Neural progenitor cell (in vitro differentiated cells): ENCODE data around the gene SLC16A13.

Source experiments
- EZH2 ChIP-seq: fragments of 200-600 bp; sonication (generic); IDR thresholded peaks from 2 replicates; pipeline ENCODE4 v1.6.1; 2017; ENCODE audit warnings: antibody characterized with exemption, mild to moderate bottlenecking, moderate library complexity
- TF ChIP-seq, protein P1 (sequence below): fragments of 200-600 bp; sonication (generic); IDR thresholded peaks from 2 replicates; pipeline ENCODE4 v1.5.1; 2017; ENCODE audit warnings: antibody characterized with exemption, mild to moderate bottlenecking

- TF ChIP-seq EZH2 = peak; percentile 30
- TF ChIP-seq, protein P1, sequence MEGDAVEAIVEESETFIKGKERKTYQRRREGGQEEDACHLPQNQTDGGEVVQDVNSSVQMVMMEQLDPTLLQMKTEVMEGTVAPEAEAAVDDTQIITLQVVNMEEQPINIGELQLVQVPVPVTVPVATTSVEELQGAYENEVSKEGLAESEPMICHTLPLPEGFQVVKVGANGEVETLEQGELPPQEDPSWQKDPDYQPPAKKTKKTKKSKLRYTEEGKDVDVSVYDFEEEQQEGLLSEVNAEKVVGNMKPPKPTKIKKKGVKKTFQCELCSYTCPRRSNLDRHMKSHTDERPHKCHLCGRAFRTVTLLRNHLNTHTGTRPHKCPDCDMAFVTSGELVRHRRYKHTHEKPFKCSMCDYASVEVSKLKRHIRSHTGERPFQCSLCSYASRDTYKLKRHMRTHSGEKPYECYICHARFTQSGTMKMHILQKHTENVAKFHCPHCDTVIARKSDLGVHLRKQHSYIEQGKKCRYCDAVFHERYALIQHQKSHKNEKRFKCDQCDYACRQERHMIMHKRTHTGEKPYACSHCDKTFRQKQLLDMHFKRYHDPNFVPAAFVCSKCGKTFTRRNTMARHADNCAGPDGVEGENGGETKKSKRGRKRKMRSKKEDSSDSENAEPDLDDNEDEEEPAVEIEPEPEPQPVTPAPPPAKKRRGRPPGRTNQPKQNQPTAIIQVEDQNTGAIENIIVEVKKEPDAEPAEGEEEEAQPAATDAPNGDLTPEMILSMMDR = no peak
These were observed 7.8 kb downstream of the SLC16A13 start, which contains the start of gene SLC16A11 for GRCh38 chr17:7043497-7044198.
